Stimulated activated CD8-positive, alpha-beta memory T cell treated with anti-CD3 and anti-CD28 coated beads, Interleukin-12 subunit alpha, Interleukin-12 subunit beta, amount 100 ng/mL, for 1 hour (primary cell): ENCODE measurements around the gene CELF4.

Source experiments
- DNase-seq: peaks from one replicate; pipeline ENCODE4 v3.0.0-alpha.2; 2020; ENCODE audit warnings: low read depth

Gene CELF4

DNA sequence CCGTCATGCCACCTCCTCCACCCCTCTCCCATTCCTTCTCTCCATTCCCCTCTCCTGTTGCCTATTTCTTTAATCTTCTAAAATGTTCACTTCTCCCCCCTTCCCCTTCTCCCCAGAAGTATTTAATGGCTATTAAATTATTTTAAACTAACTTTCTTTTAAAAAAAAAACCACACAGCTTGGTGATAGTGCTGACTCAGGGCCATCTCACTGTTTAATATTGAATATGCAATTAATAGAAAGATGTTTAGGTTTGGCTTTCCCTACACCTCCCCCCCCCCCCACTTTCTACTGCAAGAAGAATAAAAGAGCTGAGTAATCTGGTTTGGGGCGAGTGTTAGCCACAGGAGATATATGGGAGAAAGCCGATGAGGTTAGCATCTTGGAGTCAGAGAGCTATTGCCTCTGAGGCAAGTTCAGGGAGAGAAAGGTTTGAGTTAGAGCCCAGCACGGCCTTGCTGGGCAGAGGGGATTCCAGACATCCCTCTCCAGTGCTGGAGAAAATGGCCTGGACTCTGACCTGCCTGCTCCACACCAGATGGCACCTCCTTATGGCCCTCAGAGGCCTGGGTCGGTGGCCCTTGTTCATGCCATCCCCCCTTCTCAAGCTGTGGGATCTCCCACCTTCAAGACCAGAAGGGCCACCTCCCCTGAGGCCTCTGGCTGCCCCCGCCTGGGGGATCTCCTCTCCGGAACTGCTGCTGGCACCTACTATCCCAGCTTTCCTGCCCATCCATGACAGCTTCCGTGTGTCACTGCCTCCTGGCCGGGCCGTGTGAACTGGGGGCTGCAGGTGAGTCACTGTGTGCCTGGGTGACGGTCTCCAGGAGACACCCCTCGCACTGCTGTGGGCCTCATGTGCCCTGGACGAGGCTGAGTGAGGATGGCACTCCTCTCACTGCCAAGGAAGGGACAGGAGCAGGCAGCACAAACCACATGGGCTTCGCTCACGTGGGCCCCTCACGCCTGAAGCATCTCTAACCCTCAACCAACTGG is 246.9 kb downstream of the CELF4 start:
- no peak for DNase-seq

DNA sequence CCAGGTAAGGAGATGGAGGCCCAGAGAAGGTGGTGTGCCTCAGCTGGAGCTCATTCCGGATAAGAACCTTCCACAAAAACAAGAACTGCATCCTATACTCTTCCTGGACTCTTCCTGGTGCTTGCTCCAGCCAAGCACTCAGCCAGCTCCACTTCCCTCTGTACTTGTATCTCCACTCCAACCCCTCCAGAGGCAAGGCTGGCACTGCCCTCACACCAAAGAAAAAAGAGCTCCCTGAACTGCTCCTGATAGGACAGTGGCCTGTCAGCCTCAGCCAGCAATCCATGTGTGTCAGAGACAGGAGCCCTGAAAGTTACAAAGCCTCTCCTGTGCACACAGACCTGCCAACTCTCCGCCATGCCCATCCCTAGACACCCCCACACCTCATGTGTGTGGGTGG is 248.1 kb downstream of the CELF4 start:
- DNase-seq: no peak

DNA sequence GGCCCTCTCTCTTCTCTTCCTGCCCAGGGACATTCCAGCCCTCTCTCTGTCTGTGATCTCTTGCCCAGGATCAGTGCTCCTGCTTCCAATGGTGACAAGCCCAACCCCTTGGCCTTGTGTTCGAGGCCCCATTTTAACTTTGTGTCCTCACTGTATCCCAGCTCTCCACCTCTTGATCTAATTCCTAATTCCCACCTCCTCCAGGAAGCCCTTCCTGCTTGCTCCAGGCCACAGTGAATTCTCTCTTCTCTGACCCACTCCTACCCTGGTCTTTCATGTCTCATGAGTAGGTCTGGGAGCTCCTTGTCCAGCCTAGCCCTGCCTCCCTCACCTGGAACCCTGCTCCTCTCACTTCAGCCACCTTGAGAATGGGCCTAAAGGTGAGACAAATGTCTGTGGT is 249.1 kb downstream of the CELF4 start:
- no peak for DNase-seq

DNA sequence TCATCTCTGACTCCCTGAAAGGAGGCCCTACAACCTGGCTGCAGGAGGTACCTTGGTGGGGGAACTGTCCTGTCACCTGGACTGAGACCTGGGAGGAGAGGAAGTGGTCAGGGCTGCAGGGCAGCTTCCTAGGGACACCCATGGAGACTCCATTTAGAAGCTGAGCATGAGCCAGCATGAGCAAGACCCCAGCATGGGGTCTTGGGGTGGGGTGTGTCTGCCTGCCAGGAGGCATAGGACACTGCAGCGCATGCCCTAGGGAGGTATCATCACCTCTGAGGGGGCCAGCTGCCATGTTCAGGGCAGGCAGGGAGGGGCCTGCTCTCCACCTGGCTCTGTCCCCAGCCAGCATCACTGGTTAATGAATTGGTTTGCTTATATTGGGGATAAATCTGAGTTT is 249.7 kb downstream of the CELF4 start:
- DNase-seq: no peak

DNA sequence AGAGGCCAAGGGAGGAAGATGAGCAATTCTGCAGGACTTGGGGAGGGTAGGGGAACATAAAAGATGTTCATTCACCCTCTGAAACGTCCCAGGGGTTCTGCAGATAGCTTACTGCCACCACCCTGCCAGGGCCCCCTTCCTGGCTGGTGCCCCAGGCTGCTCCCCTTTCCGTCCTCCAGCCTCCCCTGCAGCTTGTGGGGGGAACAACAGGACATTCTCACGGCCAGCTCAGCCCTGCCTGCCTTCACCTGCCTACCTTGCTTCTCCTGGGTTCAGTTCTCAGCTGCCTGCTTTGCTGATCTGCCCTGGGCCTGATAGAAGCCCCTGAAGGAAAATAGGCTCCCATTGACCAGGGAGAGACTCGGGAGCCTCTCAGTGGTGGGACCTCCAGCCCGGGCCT is 251.1 kb downstream of the CELF4 start:
- DNase-seq: no peak

DNA sequence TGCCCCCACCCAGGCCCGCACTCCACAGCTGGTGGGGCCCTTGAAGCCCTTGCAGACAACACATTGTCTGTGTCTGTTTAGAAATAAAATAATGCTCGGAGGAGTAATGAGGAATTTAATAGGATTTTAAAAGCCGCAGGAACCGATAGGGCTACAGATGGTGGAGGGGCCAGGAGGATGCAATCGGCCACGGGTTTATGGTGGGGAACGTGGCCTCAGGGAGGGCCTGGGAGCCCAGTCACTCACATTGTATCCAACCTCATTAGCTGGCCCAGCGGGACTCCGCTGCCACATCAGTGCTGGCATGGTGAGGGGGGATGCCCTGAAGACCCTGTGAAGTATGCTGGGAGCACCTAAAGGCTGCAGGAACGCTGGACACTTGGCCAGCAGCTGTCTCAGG is 252.0 kb downstream of the CELF4 start:
- no peak for DNase-seq

DNA sequence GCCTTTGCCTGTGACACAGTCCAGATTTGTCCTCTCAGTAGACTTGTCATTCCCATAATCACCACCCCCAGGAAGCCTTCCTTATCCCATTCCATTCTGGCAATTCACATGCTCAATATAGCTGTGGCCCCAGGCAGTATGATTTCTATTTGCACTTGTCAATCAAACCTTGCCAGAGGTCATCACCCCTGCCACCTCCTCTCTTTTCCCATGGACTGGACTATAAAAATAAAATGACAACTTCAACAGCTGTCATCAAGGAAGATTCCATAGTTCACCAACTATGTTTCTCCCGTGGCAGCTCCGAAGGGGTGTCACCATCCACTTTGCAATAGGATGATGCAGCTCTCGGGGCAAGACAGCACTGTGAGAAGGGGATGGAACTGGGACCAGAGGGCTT is 255.7 kb downstream of the CELF4 start:
- DNase-seq: no peak

DNA sequence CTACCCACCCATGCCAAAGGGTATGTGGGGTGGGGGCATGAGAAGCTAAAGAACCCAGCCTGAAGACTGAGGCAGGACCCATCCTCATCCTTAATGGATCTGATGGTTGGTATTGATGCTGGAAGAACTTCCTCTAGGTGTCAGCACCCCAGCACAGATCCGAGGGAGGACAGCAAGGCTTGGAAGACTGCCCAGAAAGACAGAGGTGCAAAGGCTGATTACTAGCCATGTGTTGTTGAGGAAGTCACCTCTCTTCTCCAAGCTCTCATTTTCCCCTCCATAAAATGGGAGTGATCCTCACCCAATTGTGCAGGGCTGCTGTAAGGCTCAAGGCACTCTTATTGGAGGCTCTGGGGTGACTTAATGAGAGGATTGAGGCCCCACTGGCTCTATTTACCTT is 256.5 kb downstream of the CELF4 start:
- no peak for DNase-seq

DNA sequence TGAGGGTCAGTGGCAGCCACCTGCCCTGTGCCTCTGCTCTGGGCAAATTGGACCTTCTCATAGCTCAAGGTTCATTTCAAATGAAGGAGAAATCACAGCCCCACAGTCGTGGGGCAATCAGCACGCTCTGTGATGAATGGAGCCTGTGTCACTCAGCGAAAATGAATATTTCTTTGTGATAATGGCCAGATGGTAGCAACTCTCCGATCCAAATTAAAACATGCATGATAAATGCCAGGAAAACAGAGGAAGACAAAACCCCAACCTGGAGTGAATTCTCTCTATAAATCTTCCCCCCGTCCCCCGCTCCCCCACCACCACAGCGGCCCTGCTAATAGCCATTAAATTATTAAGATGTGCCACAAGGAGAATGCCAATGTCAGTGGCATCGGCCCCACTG is 258.4 kb downstream of the CELF4 start:
- DNase-seq: no peak

DNA sequence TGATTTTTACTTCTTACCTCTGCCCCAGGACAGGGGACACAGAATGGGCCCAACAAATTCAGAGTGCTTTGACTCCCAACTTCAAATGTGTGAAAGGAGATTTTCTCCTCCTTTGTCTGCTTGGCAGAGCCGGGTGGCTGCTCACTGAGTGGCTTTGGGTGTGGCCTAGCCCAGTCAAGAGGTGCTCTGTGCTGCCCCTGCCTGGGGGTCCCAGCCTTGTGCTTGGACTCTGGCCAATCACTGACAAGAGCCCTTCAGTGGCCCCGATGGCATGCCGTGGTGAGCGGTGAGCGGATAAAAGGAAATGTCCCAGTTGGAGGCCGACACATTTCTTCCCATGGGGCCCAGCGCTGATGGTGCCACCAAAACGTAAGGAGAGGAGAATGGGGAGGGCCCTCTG is 259.2 kb downstream of the CELF4 start:
- DNase-seq: no peak

DNA sequence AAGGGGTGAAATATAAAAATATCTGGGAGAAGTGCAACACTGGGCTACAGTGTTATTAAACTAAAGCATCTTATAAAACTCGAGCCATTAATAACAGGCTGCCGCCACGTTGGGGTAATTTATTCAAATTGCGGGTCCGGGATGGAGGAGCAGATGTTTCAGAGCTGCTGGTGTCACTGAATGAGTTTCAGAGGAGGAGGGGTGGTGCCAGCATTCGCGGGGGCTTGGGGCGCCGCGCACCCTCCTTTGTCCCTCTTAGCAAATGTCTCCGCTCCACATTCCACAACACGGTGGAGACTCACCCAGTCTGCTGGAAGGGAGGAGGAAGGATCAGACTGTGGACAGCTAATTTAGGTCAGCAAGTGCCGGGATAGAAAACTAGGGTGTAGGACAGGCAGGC is 260.5 kb downstream of the CELF4 start:
- DNase-seq: no peak

DNA sequence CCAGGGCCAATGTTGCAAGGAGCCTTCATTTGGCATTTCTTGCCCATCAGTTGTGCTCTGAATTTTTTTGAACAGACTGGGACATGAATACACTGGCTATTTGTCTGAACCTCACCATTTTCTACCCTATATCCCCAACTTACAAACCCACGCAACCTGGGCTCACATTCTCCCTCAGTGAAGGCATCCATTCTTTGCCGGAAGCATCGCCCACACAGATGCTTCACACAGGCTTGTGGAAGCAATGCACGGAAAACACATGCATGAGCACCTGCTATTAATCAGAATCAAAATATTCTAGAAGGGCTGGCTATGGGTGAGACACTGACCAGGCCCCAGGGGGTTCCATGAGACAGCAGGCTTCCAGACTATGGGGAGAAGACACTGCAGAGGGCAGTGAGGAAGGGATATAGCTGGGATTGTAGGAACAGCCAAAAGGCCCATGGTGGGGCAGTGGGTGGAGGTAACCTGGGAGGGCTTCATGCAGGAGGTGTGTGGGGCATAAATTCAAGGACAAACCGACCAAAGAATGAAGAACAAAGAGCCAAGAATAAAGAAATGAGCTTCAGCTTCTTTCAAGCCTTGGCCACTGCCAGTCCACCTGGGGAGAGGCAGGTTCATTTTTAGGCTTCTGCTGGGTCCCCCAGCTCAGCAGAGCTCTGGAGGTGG is 261.5 kb downstream of the CELF4 start:
- DNase-seq: no peak

DNA sequence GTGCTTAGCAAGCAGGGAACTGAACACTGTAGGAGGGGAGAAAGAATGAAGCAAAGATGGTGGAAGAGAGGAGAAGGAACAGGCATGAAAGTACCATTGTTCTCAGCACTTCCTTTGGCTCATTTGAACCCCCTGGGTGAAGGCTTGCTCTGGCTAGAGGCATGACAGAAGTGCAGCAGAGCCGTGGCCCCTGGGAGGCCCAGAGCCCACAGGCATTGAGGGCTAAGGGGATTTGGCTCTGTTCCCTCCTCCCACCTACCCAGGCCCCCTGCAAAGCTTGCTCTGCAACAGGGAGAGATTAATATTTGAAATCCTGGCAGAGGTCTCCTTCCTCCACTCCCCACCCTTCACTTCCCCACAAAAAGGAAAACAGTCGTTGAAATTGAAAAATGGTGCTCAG is 262.6 kb downstream of the CELF4 start:
- no peak for DNase-seq

DNA sequence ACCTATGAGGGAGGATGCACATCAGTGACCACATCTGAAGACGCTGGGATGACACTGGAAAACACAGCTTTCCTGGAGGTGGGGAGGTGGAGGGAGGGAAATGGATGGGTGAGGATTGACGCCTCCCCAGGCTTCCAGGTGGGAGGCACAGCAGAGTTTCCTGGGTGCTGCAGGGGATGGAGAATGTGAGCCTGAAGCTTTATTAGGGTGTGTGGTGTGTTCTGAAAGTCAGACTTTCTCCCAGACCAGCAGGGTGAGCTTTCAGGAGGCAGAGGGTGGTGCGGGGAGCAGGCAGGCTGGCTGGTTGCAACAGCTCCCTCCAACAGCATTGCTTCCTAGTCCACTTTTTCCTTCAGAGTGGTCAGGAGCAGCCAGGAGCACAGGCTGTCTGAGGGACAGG is 263.1 kb downstream of the CELF4 start:
- no peak for DNase-seq

DNA sequence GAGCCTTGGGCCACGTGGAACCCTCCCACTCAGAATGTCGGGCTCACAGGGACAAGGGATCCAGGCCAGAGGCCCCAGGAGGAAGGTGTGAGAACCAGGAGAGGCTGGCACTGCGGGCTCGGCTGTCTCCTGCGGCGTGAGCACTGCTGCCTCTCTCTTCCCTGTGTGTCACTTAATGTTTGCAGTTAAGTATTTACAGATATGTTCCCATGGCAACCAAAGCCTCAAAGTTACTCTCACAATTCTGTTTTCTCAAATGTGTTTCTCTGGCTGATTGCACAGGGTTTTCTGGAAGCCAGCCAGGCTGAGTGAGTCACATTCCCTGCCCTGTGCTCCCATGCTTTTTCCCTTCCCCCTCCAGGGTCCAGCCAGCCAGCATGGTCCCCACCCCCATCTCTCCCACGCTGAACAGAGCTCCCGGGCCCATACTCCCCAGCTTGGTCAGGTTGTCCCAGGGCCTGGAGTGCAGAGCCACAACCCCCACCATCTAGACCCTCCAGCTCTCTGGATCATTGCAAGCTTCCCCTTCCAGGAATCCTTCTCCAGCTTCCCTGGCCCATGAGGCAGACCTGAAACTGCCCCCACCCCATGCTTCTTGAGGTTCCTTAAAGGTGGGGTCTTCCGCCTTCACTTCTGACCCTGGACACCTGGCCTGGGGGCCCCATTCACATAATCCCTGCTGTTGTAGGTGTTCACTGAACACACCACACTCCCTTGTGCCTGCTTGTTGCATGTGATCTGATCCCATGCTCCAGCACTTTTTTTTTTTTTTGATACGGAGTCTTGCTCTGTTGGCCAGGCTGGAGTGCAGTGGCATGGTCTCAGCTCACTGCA is 265.9 kb downstream of the CELF4 start:
- no peak for DNase-seq

DNA sequence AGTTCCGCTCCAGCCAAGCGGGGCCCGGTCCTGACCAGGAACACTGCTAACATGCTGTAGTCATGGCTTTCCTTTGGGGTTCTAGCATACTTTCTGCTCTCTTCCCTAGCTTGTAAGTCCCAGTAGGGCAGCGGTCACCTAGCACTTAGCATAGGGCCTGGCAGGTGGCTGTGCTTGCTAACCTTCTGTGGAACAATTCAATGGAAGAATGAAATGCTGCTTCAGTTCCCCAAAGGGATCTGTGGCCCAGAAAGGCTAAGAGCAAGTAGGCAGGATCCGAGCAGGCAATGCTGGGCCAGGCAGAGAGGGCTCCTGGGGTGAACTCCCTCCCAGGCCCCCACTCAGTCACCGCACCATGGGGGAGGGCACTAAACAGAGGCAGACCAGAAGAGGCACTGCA is 266.8 kb downstream of the CELF4 start:
- no peak for DNase-seq

DNA sequence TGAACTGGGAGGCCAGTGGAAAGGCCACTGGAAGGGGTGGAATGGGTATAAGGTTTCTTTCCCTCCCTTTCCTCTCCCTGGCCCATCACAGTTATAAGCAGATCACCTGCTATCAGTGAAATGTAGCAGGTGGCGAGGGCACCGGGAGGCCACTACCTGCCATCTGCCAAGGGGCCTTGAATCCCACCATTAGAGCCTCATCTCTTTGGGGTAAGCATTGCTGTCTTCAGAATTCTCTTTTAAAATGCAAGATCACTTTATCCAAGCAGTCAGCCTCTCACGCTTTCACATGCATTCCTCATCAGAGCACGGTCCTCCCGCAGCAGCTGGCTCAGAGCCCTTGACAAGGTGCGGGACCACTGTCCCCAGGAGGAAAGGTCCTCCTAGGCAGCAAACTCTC is 268.5 kb downstream of the CELF4 start:
- no peak for DNase-seq

DNA sequence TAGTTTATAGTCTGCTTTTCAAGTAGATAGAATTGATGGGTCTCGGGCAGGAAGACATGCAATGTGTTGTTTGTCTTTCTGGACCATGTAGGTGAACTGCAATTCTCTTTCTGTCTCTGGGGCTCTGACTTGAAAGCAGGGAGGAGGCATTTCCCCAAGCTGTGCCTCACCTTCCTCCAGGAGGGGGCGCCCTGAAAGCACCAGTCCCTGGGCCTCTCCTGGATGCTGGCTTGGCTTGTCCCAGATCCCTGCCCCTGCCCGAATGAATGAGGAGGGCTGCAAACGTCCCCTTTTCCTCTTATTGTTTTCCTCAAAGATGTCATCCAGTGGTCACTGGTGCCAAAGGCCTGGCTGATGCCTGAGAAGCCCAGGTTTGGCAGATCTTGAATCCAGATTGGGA is 270.6 kb downstream of the CELF4 start:
- DNase-seq: no peak

DNA sequence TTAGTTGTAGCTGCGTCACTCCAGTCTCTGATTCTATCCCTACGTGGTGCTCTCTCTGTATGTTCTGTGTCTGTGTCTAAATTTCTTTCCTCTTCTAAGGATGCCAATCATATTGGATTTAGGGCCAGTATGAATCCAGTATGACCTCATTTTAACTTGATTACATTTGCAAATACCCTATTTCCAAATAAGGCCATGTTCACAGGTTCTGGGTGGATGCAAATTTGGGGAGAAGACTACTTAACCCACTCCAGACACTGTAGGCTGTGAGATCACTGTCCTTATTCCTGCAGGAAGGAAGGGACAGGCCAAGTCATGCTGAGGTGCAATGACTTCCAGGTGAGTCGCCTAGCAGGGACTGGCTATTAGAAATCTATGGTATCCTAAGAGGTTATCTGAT is 272.2 kb downstream of the CELF4 start:
- DNase-seq: no peak

DNA sequence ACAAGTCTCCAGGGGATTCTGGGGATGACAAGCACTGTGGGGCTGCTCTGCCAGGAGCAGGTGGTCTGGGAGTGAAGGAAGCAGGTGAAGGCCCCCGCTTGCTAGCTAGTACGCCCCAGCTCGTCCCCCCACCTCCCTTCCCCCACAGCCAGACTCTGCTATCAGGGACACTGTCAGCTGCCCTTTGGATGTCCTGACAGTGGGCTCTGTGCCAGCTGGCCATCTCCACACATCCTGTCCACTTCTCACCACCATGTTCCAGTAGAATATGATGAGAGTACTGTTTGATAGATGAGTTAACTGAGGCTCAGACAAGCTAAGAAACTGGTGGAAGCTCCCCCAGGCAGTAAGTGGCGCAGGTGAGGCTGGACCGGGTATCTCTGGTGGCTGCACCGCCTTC is 276.2 kb downstream of the CELF4 start:
- no peak for DNase-seq

DNA sequence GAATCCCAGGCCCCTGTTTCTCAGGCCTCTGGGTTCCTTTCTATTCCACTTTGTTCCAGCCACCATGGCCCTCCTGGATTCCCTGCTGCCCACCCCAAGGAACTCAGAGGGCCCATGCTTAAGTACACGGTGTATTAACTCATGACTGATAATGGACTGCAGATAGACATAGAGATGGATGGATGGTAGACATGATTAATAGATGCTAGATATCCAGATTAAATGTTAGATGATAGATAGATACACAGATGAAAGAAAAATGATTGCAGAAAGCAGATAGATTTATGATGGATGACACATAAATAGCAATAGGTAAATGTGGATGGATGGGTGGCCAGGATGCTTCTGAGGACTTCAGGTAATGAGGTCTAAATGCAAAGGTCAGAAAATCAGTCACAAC is 278.0 kb downstream of the CELF4 start:
- no peak for DNase-seq

DNA sequence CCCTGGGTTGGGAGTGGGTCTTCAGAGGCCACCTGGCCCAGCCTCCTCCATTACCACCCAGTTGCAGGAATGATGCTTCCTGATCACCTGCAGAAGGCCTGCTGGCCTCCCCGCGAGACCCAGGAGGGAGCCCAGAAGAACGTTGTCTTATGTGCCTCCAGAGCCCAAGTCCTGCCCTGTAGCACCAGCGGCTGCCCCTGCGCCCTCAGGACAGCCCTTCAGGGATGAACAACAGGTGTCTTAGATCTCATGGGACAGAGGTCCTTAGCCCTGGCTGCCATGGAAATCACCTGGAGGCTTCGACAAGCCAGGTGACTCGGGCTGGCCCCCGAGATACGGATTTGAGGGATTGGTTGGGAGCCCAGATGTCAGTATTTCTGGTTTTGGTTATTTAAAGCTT is 278.8 kb downstream of the CELF4 start:
- no peak for DNase-seq

DNA sequence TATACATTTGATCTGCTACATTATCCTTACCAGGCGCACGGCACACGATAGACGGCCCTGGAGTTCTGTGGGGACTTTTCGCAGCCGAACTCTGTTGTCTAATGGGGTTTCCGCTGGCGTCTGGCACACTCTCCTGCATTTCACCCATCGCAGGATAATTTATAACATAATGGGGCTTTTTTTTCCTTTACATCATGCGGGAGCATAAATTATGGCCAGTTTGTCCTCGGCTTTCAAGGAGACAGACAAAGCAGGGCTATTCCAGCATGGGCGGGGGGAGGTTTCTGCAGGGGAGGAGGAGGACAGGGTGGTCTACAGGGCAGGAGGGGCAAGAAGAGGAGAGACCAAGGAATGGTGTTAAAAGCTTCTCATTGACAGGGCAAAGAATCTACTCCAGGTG is 279.8 kb downstream of the CELF4 start:
- DNase-seq: no peak
